ENCODE data around the gene DDX10. TPM values are rescaled to one million over a fixed set of nuclear protein-coding genes. Genes with fewer than 3 reads are reported as not detected.
"Not testable (repeated sequence)": the region's sequence is repeated elsewhere in the genome, so short reads cannot be mapped to it uniquely, and the experiment has no call there.

The DDX10 gene
- total and polyA plus RNA-seq, 7 donors, result 10.0 to 18.0 (median 11.4) TPM

- intact Hi-C loops (cut with DNase I), result no loop called here
- TF ChIP-seq CTCF (IDR thresholded peaks at IDR 0.05), result no peak
- no peak overlapping the region for H3K27ac ChIP-seq
- no peaks in the 10 kb centered on the region for H3K36me3 ChIP-seq (ENCODE audit: insufficient read depth in 1 of 2, low read depth in 1 of 2)
- no peaks in the 10 kb centered on the region for H3K9me3 ChIP-seq
- DNase-seq, result no peak
- no peak for ATAC-seq
- H3K4me1 ChIP-seq, result no peaks in the 10 kb centered on the region
- H3K27me3 ChIP-seq (ENCODE audit: insufficient read depth in 3 of 3, low read length in 2 of 3), result no peaks in the 10 kb centered on the region
- 89 to 91% (median 89%) methylated on average over 5 of the region's 5 CpGs for WGBS, 3 donors
- H3K4me3 ChIP-seq, result no peak overlapping the region
Measured at GRCh38 chr11:108817976-108818375, 153.1 kb downstream of the DDX10 start.

GRCh38 chr11:108818971-108819370 lies 154.1 kb downstream of the DDX10 start:
- Histone ChIP-seq H3K4me3 (no peak overlapping the region), H3K27ac (no peak overlapping the region), H3K27me3 (ENCODE audit: insufficient read depth in 3 of 3, low read length in 2 of 3) (no peaks in the 10 kb centered on the region), H3K9me3 (no peaks in the 10 kb centered on the region), H3K4me1 (no peaks in the 10 kb centered on the region), H3K36me3 (ENCODE audit: insufficient read depth in 1 of 2, low read depth in 1 of 2) (no peaks in the 10 kb centered on the region)
- TF ChIP-seq CTCF (IDR thresholded peaks at IDR 0.05), result no peak
- intact Hi-C loops (cut with DNase I), result no loop called here
- no peak for ATAC-seq
- 70 to 80% (median 79%) methylated on average over 1 of the region's 1 CpG for WGBS, 3 donors
- no peak for DNase-seq

GRCh38 chr11:108819957-108820356 lies 155.1 kb downstream of the DDX10 start:
- no peaks in the 10 kb centered on the region for H3K4me1 ChIP-seq
- H3K27me3 ChIP-seq (ENCODE audit: insufficient read depth in 3 of 3, low read length in 2 of 3), result no peaks in the 10 kb centered on the region
- H3K27ac ChIP-seq, result no peak overlapping the region
- no peak for TF ChIP-seq CTCF (IDR thresholded peaks at IDR 0.05)
- no peaks in the 10 kb centered on the region for H3K36me3 ChIP-seq (ENCODE audit: insufficient read depth in 1 of 2, low read depth in 1 of 2)
- no peak overlapping the region for H3K4me3 ChIP-seq
- no peak for DNase-seq
- intact Hi-C loops (cut with DNase I), result no loop called here
- 88 to 96% (median 92%) methylated on average over 2 of the region's 2 CpGs for WGBS, 3 donors
- no peak for ATAC-seq
- no peaks in the 10 kb centered on the region for H3K9me3 ChIP-seq

GRCh38 chr11:108823960-108824359 lies 159.1 kb downstream of the DDX10 start:
- 97 to 99% (median 98%) methylated on average over 11 of the region's 11 CpGs for WGBS, 3 donors
- ATAC-seq; H3K4me1 ChIP-seq; H3K36me3 ChIP-seq (ENCODE audit: insufficient read depth in 1 of 2, low read depth in 1 of 2); H3K27me3 ChIP-seq (ENCODE audit: insufficient read depth in 3 of 3, low read length in 2 of 3); DNase-seq; H3K9me3 ChIP-seq; H3K4me3 ChIP-seq; intact Hi-C loops (cut with DNase I); H3K27ac ChIP-seq: not testable (repeated sequence)

- WGBS, 3 donors, result 61 to 63% (median 63%) methylated on average over 3 of the region's 3 CpGs
- H3K27ac ChIP-seq, result no peak overlapping the region
- no peaks in the 10 kb centered on the region for H3K36me3 ChIP-seq (ENCODE audit: insufficient read depth in 1 of 2, low read depth in 1 of 2)
- no peaks in the 10 kb centered on the region for H3K4me1 ChIP-seq
- no peak for TF ChIP-seq CTCF (IDR thresholded peaks at IDR 0.05)
- no peak overlapping the region for H3K4me3 ChIP-seq
- ATAC-seq (no peak), DNase-seq (no peak)
- no peaks in the 10 kb centered on the region for H3K27me3 ChIP-seq (ENCODE audit: insufficient read depth in 3 of 3, low read length in 2 of 3)
- intact Hi-C loops (cut with DNase I), result no loop called here
- peaks cover 3% of the 10 kb centered on the region for H3K9me3 ChIP-seq
Measured at GRCh38 chr11:108824545-108824944, 159.7 kb downstream of the DDX10 start.

Measured in psoas muscle (tissue), 8 donors.